NCI-H524 treated with DMSO at 0.1 percent for 48 hours (cell line): ENCODE results near the gene DHRS13.
"Not testable (repeated sequence)": the region's sequence is repeated elsewhere in the genome, so short reads cannot be mapped to it uniquely, and the experiment has no call there.

Experiments
- DNase-seq: peaks from one replicate; lab custom pipeline; 2025; lab: John Stamatoyannopoulos, UW

The DHRS13 gene

GRCh38 chr17:28903546-28903841 lies 615 bp upstream of the DHRS13 start:
- not testable (repeated sequence) for DNase-seq

- DNase-seq: peak; percentile 39
Observed at GRCh38 chr17:28901866-28902818, 737 bp downstream of the DHRS13 start.

GRCh38 chr17:28900986-28901726 lies 1.7 kb downstream of the DHRS13 start:
- no peak for DNase-seq

- DNase-seq: no peak
Observed at GRCh38 chr17:28899212-28899815, 3.6 kb downstream of the DHRS13 start.

GRCh38 chr17:28898527-28898955 lies 4.3 kb downstream of the DHRS13 start:
- no peak for DNase-seq

GRCh38 chr17:28897769-28898526 lies 4.9 kb downstream of the DHRS13 start:
- no peak for DNase-seq

- peak; percentile 61 for DNase-seq
Observed at GRCh38 chr17:28896884-28897768, 5.8 kb downstream of the DHRS13 start, which contains the start of gene FLOT2. FLOT2 (minus strand) TSS chr17:28897733; CDS start chr17:28897574, 159 bp downstream.

GRCh38 chr17:28896491-28896883 lies 6.4 kb downstream of the DHRS13 start:
- DNase-seq: no peak

GRCh38 chr17:28895794-28896447 lies 7.0 kb downstream of the DHRS13 start:
- DNase-seq: no peak

- not testable (repeated sequence) for DNase-seq
Observed at GRCh38 chr17:28893248-28894183, 9.4 kb downstream of the DHRS13 start.

- DNase-seq: no peak
Observed at GRCh38 chr17:28892024-28892423, 10.9 kb downstream of the DHRS13 start.

- DNase-seq: no peak
Observed at GRCh38 chr17:28891201-28891600, 11.7 kb downstream of the DHRS13 start.

GRCh38 chr17:28889996-28890395 lies 12.9 kb downstream of the DHRS13 start:
- no peak for DNase-seq

- DNase-seq: no peak
Observed at GRCh38 chr17:28888832-28889231, 14.0 kb downstream of the DHRS13 start.

- DNase-seq: no peak
Observed at GRCh38 chr17:28887871-28888471, 14.9 kb downstream of the DHRS13 start.

- DNase-seq: no peak
Observed at GRCh38 chr17:28885951-28886350, 16.9 kb downstream of the DHRS13 start.

- no peak for DNase-seq
Observed at GRCh38 chr17:28885363-28885762, 17.5 kb downstream of the DHRS13 start.

- DNase-seq: no peak
Observed at GRCh38 chr17:28883967-28884702, 18.7 kb downstream of the DHRS13 start.
